Ovary (tissue), 9 donors: ENCODE data around the gene CTSH. TPM values are rescaled to one million over a fixed set of nuclear protein-coding genes. Genes with fewer than 3 reads are reported as not detected.

Source experiments
- DNase-seq, 5 donors: peaks; one replicate each; pipeline ENCODE4 v3.0.0-alpha.2; 2019 to 2020
- H3K27ac ChIP-seq, 2 donors: fragments of 200-600 bp; one replicate each; pipeline versions ENCODE4 v1.5.1 to v1.8.0; 2019 to 2022
- H3K27me3 ChIP-seq: fragments of 200-600 bp; one replicate; pipeline ENCODE4 v1.8.0; 2022
- H3K36me3 ChIP-seq: fragments of 200-600 bp; sonication (generic); one replicate; pipeline ENCODE4 v1.5.1; 2019
- H3K4me1 ChIP-seq: one replicate; pipeline ENCODE4 v1.8.1; 2013; ENCODE audit warnings: mild to moderate bottlenecking, moderate library complexity; ENCODE audit not compliant: insufficient read depth
- H3K4me3 ChIP-seq: fragments of 200-600 bp; sonication (generic); one replicate; pipeline ENCODE4 v1.5.1; 2017
- H3K9me3 ChIP-seq, 2 donors: fragments of 200-600 bp in 1 of 2; sonication (generic) in 1 of 2; one replicate each; pipeline versions ENCODE4 v1.5.1 to v1.8.1; 2013 to 2019; ENCODE audit warnings: mild to moderate bottlenecking in 1 of 2, moderate library complexity in 1 of 2
- CTCF ChIP-seq, 3 donors: fragments of 450-650 bp in 2 of 3; fragments of 200-600 bp in 1 of 3; IDR thresholded peaks; one replicate each; pipeline versions ENCODE4 v1.5.1 to v1.8.0; 2016 to 2022; ENCODE audit warnings: antibody characterized with exemption in 3 of 3, mild to moderate bottlenecking in 1 of 3
- EP300 ChIP-seq: sonication (generic); formaldehyde crosslinking; IDR thresholded peaks from one replicate; pipeline ENCODE4 v1.6.1; 2017; ENCODE audit warnings: antibody characterized with exemption
- POLR2A ChIP-seq: fragments of 450-650 bp; IDR thresholded peaks from one replicate; pipeline ENCODE4 v1.6.1; 2017; ENCODE audit warnings: antibody characterized with exemption, mild to moderate bottlenecking, moderate library complexity
- WGBS, 3 donors: extraction: QIAGEN DNeasy Blood & Tissue Kit in 1 of 3; methylation state at CpG; one replicate each; pipeline versions ENCODE4 v1.1.5 to v1.1.7; 2013 to 2017; 5-methylcytosine and 5-hydroxymethylcytosine counted together
- intact Hi-C, 4 donors: fragments of 100-400 bp; cut with DNase I; formaldehyde crosslinking; loops; one replicate each; pipeline versions ENCODE4 v1.11.0 to v1.15.1; 2022 to 2023
- polyA plus RNA-seq, 2 donors: library from polyadenylated mRNA; stranded (reverse); fragments of 200-250 nt in 1 of 2; fragments of 350-450 nt in 1 of 2; fragmentation: Illumina TruSeq in 1 of 2; extraction: RNeasy Lipid Tissue Mini Kit (QIAGEN cat#74804) in 1 of 2; gene quantifications; one replicate each; pipeline ENCODE4 v1.2.3, GENCODE V29; 2013 to 2014
- total RNA-seq, 7 donors: library from RNA; depleted of rRNA in 2 of 7; stranded (reverse); fragments of >200 nt in 2 of 7; fragmentation: NEBNext Ultra II Directional in 3 of 7; extraction: Animal tissue kit (Norgen Biotek cat#: 25700) in 3 of 7; gene quantifications; one replicate each; pipeline versions ENCODE4 v1.1.0 to v1.2.4, GENCODE V29; 2016 to 2023
- donor health status: DM: no; HTN: no; CAD: no; lungs with moderate emphysema.
- donor health status: DM: no; HTN: no; CAD: no.
- donor health status: Bipolar disorder and iron deficiency.
- donor health status: DM: yes; HTN: yes; CAD: no.
- donor health status: DM: no; HTN: no; CAD: no.
- donor health status: DM: yes; HTN: yes; CAD: no.

CTSH gene
- total and polyA plus RNA-seq, 9 donors = 84.3 to 197 (median 140) TPM

GRCh38 chr15:78949461-78949860, 4.6 kb upstream of the CTSH start:
- H3K9me3 ChIP-seq = no peaks in the 10 kb centered on the region
- no peaks in the 10 kb centered on the region for H3K36me3 ChIP-seq
- H3K27ac ChIP-seq = no peak overlapping the region
- peaks cover 3% of the 10 kb centered on the region for H3K4me1 ChIP-seq
- 0% methylated on average over 1 of the region's 1 CpG for WGBS, 3 donors
- intact Hi-C loops = no loop called here
- H3K4me3 ChIP-seq = no peak overlapping the region
- DNase-seq = no peak
- TF ChIP-seq EP300 (no peak), POLR2A (no peak), CTCF (IDR thresholded peaks at IDR 0.05) (no peak)
- H3K27me3 ChIP-seq = no peaks in the 10 kb centered on the region

GRCh38 chr15:78947506-78947905, 2.7 kb upstream of the CTSH start:
- Histone ChIP-seq H3K4me1 (peaks cover 9% of the 10 kb centered on the region), H3K4me3 (no peak overlapping the region), H3K27me3 (no peaks in the 10 kb centered on the region), H3K36me3 (no peaks in the 10 kb centered on the region), H3K27ac (no peak overlapping the region), H3K9me3 (no peaks in the 10 kb centered on the region)
- no peak for TF ChIP-seq EP300
- TF ChIP-seq POLR2A = no peak
- WGBS, 3 donors = 88 to 92% (median 89%) methylated on average over 5 of the region's 5 CpGs
- intact Hi-C loops = no loop called here
- DNase-seq = no peak

- Histone ChIP-seq H3K4me1 (peaks cover 9% of the 10 kb centered on the region), H3K9me3 (no peaks in the 10 kb centered on the region), H3K36me3 (no peaks in the 10 kb centered on the region), H3K4me3 (no peak overlapping the region), H3K27ac (no peak overlapping the region), H3K27me3 (no peaks in the 10 kb centered on the region)
- intact Hi-C loops = no loop called here
- TF ChIP-seq CTCF (IDR thresholded peaks at IDR 0.05) (no peak), POLR2A (no peak), EP300 (no peak)
- WGBS, 3 donors = 76 to 92% (median 91%) methylated on average over 5 of the region's 5 CpGs
- DNase-seq = no peak
These were observed 1.6 kb upstream of the CTSH start for GRCh38 chr15:78946493-78946892.

- TF ChIP-seq POLR2A (no peak), EP300 (no peak), CTCF (IDR thresholded peaks at IDR 0.05) (no peak)
- peak overlapping the region; percentile 45 to 77 for H3K27ac ChIP-seq
- H3K36me3 ChIP-seq = no peaks in the 10 kb centered on the region
- peaks cover 7% of the 10 kb centered on the region for H3K4me1 ChIP-seq
- peak overlapping the region; percentile 81 for H3K4me3 ChIP-seq
- H3K9me3 ChIP-seq = no peaks in the 10 kb centered on the region
- 45 to 53% (median 51%) methylated on average over 12 of the region's 12 CpGs for WGBS, 3 donors
- DNase-seq = no peak
- no peaks in the 10 kb centered on the region for H3K27me3 ChIP-seq
- intact Hi-C loops = no loop called here
These were observed 632 bp downstream of the CTSH start for GRCh38 chr15:78944202-78944625.

GRCh38 chr15:78943692-78944091, 1.2 kb downstream of the CTSH start:
- intact Hi-C loops = no loop called here
- no peak for DNase-seq
- Histone ChIP-seq H3K9me3 (no peaks in the 10 kb centered on the region), H3K4me1 (peaks cover 7% of the 10 kb centered on the region), H3K4me3 (no peak overlapping the region), H3K36me3 (no peaks in the 10 kb centered on the region), H3K27me3 (no peaks in the 10 kb centered on the region), H3K27ac (peak overlapping the region; percentile 45 to 77)
- WGBS, 3 donors = 80 to 86% (median 83%) methylated on average over 7 of the region's 7 CpGs
- TF ChIP-seq EP300 (no peak), POLR2A (no peak), CTCF (IDR thresholded peaks at IDR 0.05) (no peak)
